Type B pancreatic cell (in vitro differentiated cells): ENCODE results near the gene CNTNAP2. TPM values are rescaled to one million over a fixed set of nuclear protein-coding genes. Genes with fewer than 3 reads are reported as not detected.

Source experiments
- DNase-seq: peaks from one replicate; pipeline ENCODE4 v3.0.0; 2021; ENCODE audit warnings: mixed read lengths; ENCODE audit not compliant: unreplicated experiment; ENCODE audit errors: extremely low spot score
- H3K27ac Mint-ChIP-seq: 2 replicates; pipeline ENCODE4 v1.8.0; 2021; ENCODE audit warnings: mild to moderate bottlenecking, mixed read lengths
- H3K27me3 Mint-ChIP-seq: 2 replicates; pipeline ENCODE4 v1.8.0; 2021; ENCODE audit warnings: mixed read lengths
- H3K36me3 Mint-ChIP-seq: 2 replicates; pipeline ENCODE4 v1.8.0; 2021; ENCODE audit warnings: mixed read lengths
- H3K4me1 Mint-ChIP-seq: one replicate; pipeline ENCODE4 v1.8.0; 2021; ENCODE audit warnings: mixed read lengths; ENCODE audit not compliant: unreplicated experiment
- H3K4me3 Mint-ChIP-seq: 2 replicates; pipeline ENCODE4 v1.8.0; 2021; ENCODE audit warnings: mild to moderate bottlenecking, mixed read lengths
- H3K9me3 Mint-ChIP-seq: 2 replicates; pipeline ENCODE4 v1.8.0; 2021; ENCODE audit warnings: mixed read lengths
- total RNA-seq: library from RNA; stranded (reverse); gene quantifications from 2 replicates; pipeline ENCODE4 v1.2.1, GENCODE V29; 2021; ENCODE audit warnings: low replicate concordance
- TF ChIP-seq, protein P1 (sequence below): fragments of 200-600 bp; sonication (generic); conservative IDR thresholded peaks from 2 replicates; pipeline ENCODE4 v1.5.0; 2021; ENCODE audit warnings: antibody characterized with exemption, mild to moderate bottlenecking

CNTNAP2 gene
- total RNA-seq, 1 donor from 2014 or later = 26.8 TPM

DNA sequence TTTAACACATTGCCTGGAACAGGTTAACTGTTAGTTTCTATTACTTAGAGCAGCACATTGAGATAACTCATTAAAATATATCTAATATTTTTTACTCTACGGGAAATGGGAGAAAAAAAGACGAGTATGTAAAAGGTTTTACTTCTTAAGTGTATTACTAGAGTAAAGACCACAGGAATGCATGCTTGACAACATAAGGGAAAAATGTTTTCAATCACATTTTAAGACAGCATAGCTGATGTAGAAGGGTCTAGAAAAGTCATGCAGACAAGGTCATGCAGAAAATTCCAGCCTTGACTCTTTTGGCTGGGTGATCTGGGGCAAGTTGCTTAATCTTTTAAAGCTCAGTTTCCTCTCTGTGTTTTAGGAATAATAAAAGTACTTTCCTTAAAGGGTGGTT lies 806.2 kb downstream of the CNTNAP2 start:
- Mint-ChIP-seq H3K4me3 (no peak overlapping the region), H3K4me1 (no peaks in the 10 kb centered on the region), H3K9me3 (peaks cover 3% of the 10 kb centered on the region), H3K27me3 (no peaks in the 10 kb centered on the region), H3K27ac (no peak overlapping the region), H3K36me3 (no peaks in the 10 kb centered on the region)
- TF ChIP-seq, protein P1, sequence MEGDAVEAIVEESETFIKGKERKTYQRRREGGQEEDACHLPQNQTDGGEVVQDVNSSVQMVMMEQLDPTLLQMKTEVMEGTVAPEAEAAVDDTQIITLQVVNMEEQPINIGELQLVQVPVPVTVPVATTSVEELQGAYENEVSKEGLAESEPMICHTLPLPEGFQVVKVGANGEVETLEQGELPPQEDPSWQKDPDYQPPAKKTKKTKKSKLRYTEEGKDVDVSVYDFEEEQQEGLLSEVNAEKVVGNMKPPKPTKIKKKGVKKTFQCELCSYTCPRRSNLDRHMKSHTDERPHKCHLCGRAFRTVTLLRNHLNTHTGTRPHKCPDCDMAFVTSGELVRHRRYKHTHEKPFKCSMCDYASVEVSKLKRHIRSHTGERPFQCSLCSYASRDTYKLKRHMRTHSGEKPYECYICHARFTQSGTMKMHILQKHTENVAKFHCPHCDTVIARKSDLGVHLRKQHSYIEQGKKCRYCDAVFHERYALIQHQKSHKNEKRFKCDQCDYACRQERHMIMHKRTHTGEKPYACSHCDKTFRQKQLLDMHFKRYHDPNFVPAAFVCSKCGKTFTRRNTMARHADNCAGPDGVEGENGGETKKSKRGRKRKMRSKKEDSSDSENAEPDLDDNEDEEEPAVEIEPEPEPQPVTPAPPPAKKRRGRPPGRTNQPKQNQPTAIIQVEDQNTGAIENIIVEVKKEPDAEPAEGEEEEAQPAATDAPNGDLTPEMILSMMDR = no peak
- no peak for DNase-seq

DNA sequence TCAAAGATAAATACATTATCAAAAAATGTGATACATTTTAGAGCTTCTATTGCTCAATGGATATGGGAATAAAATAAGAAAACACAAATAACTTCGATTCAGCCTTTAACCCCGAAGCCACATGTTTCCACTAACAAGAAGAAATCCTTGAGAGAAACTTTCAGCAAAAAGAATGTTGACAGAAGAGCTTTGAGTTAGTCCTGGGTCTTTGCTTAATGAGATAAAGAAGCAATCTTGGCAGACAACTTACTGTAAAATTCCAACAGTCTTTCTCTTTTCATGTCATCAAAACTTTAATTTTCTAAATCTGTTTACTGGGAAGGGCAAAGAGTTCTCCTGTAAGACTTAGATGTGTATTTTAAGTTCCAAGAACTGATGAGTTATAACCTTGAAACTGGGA lies 810.2 kb downstream of the CNTNAP2 start:
- TF ChIP-seq, protein P1 = no peak
- Mint-ChIP-seq H3K27me3 (no peaks in the 10 kb centered on the region), H3K4me1 (no peaks in the 10 kb centered on the region), H3K4me3 (no peak overlapping the region), H3K27ac (no peak overlapping the region), H3K36me3 (no peaks in the 10 kb centered on the region), H3K9me3 (no peaks in the 10 kb centered on the region)
- no peak for DNase-seq

DNA sequence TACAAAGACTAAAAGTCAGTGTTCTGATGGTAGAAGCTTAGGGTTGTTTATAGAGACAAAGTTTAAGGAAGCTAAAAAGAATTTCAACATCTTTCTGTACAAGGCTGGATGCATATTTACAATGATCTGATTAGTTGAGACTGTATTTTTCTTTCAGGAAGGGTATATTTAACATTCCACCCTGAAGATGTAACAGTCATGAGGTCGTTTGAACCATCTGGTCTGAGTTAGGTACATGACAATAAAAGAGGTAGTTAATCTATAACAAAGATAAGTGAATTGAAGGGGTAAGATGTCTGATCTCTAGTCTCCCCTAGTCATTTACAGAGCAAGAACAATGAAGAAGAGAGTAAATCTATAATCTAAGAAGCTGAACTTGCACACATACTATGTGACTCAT lies 821.2 kb downstream of the CNTNAP2 start:
- H3K9me3 Mint-ChIP-seq = peaks cover 4% of the 10 kb centered on the region
- no peak overlapping the region for H3K27ac Mint-ChIP-seq
- no peaks in the 10 kb centered on the region for H3K36me3 Mint-ChIP-seq
- H3K27me3 Mint-ChIP-seq = no peaks in the 10 kb centered on the region
- DNase-seq = no peak
- no peak overlapping the region for H3K4me3 Mint-ChIP-seq
- peaks cover 4% of the 10 kb centered on the region for H3K4me1 Mint-ChIP-seq
- TF ChIP-seq, protein P1 = no peak

DNA sequence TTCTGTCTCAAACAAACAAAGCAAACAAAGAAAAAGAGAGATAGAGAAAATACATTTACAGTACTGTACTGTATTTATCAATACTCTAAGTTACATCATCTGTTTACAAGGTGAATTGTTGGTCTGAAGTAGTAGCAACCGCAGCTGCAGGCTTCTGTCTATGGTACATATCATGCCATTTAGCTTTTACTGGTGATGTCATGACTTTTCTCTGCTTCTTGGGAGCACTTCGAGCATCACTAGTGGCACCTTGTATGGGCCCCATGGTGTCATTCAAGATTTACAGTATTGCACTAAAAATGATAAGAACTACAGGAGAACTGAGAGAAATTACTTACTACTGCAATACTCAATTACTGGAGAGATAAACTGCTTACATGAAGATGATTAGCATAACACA lies 826.9 kb downstream of the CNTNAP2 start:
- Mint-ChIP-seq H3K27me3 (no peaks in the 10 kb centered on the region), H3K9me3 (peaks cover 4% of the 10 kb centered on the region), H3K4me1 (no peaks in the 10 kb centered on the region), H3K27ac (no peak overlapping the region), H3K4me3 (no peak overlapping the region), H3K36me3 (no peaks in the 10 kb centered on the region)
- no peak for DNase-seq
- TF ChIP-seq, protein P1 = no peak

DNA sequence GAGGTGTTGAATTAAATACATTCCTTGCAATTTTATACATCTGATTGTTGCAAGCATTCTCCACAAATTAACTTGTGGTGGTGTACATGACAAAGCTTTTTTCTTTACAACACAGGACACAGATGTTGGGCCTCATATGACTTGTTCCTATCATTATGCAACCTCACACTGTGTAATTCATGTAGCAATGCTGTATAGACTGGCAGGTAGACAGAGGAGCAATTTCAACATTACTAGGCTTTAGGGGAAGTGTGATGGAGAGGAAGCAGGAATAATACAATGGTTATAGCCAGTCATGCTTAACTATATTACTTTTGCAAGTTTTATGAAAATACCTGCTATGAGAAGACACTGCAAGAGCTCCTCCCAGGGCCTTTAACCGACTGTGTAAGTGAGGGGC lies 832.1 kb downstream of the CNTNAP2 start:
- Mint-ChIP-seq H3K9me3 (no peaks in the 10 kb centered on the region), H3K36me3 (no peaks in the 10 kb centered on the region)
- TF ChIP-seq, protein P1 = no peak

DNA sequence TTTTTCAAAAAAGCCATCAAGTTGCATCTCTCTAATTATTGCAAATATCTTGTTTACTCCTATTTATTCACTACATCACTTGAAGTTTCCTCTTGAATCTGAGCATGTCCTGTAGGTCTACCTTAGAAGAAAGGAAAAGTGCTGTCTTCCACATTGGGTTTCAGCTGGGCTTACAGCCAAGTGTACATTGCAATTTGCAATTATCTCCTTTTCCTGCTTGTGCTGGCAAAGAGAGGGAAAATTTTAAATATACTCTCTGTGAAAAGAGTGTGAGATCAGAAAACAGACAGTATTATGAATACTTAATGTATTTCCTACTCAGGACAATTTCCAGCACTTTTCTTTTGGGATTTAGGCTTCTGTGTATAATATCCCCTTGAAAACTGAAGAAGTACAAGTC lies 839.7 kb downstream of the CNTNAP2 start:
- no peaks in the 10 kb centered on the region for H3K27me3 Mint-ChIP-seq
- no peaks in the 10 kb centered on the region for H3K36me3 Mint-ChIP-seq
- H3K27ac Mint-ChIP-seq = no peak overlapping the region
- no peaks in the 10 kb centered on the region for H3K9me3 Mint-ChIP-seq
- TF ChIP-seq, protein P1 = no peak
- DNase-seq = no peak
- H3K4me3 Mint-ChIP-seq = no peak overlapping the region
- H3K4me1 Mint-ChIP-seq = peaks cover 12% of the 10 kb centered on the region

More for the DNA sequence above, 832.1 kb downstream of the CNTNAP2 start:
- Mint-ChIP-seq H3K4me1 (no peaks in the 10 kb centered on the region), H3K27ac (no peak overlapping the region), H3K27me3 (no peaks in the 10 kb centered on the region), H3K4me3 (no peak overlapping the region)
- no peak for DNase-seq
